GM10248 (cell line): Measurements from ENCODE around the gene NCEH1.
A peak's percentile ranks its signal among the peaks of the same experiment; 100 is the strongest.
"Not testable (repeated sequence)": the region's sequence is repeated elsewhere in the genome, so short reads cannot be mapped to it uniquely, and the experiment has no call there.

Experiments used
- CTCF ChIA-PET: fragments of 300-600 bp; sonication (Branson Sonifier 250); formaldehyde crosslinking; extraction: SDS; loops from one replicate; lab custom pipeline; 2021; ENCODE audit warnings: antibody characterized with exemption; lab: Yijun Ruan, JAX
- POLR2A ChIA-PET: fragments of 350-650 bp; sonication (Branson Sonifier 250); formaldehyde crosslinking; extraction: SDS; loops from one replicate; lab custom pipeline; 2020; ENCODE audit warnings: antibody characterized with exemption; lab: Yijun Ruan, JAX
- DNase-seq: peaks from one replicate; pipeline ENCODE4 v3.0.0; 2012; ENCODE audit errors: extremely low spot score
- CTCF ChIP-seq: IDR thresholded peaks from 2 replicates; pipeline ENCODE4 v1.5.1; 2012; ENCODE audit warnings: mild to moderate bottlenecking, low read depth; ENCODE audit errors: extremely low read depth, missing control alignments, control extremely low read depth

NCEH1 gene

DNA sequence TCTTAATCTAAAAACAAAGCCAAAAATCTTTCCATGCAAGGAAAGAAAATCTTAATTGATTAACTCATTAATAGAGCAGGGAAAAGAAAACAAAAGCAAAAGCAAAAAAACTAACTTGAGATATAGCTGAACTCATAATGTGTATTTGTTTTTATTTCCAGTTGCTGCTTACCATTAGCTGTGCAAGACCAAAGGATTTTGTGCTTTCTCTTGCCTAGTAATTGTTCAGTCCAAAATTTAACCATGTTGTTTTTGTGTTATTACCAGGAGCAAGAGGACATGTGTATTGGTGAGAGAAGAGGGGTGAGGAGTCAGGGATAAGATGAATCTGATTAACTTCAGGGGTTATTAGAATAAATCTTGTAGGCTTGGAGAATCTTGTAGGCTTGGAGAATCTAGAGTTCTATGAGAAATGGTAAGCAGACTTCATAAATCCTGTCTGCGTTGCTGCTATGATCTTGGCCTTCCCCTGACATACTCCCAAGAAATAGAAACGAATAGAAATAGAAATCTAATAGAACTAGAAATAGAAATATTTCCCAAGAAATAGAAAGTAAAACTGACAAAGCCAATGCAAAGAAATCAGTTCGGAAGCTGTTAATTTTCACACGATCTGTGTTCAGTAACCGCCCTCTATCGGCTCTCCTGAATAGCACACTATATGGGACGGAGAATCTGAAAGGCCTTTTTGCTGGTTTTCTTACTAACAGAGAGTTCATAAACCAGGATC is 115.0 kb downstream of the NCEH1 start:
- ChIA-PET POLR2A (interaction anchor here (1.1 kb wide), 1 partner anchor 26 kb away, joined by 3 read pairs; no protein-coding TSS in a partner anchor), CTCF (interaction anchor here (0.8 to 5.7 kb wide), 50 partner anchors 10 to 278 kb away, joined by 3 to 66 read pairs (median 5); no protein-coding TSS in a partner anchor)
- peak; percentile 85 for TF ChIP-seq CTCF
- DNase-seq, result peak; percentile 71

DNA sequence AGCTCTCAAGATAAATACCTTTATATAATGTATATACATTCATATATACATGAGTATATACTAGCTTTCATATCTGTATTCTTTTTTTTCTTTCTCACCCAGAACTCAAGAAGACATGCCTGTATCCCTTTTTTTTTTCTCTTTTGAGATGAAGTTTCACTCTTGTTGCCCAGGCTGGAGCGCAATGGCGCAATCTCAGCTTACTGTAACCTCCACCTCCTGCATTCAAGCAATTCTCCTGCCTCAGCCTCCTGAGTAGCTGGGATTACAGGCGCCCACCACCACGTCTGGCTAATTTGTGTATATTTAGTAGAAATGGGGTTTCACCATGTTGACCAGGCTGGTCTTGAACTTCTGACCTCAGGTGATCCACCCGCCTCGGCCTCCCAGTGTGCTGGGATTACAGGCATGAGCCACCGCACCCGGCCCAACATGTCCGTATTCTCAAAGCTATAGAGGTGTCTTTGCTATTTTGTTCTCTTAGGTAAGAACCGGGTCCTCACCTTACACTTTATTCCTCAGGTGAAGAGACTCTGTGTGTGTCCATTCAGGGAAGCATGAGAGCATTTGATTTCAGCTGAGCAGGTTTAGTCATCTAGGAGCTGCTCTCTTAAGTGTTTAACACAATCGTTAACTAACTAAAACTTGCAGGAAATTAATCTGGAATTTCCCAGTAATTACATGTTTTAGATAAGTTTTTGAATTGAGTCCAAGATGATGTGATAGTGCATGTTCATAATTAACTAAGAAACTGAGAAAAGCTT is 115.8 kb downstream of the NCEH1 start:
- POLR2A ChIA-PET, result interaction anchor here (1.1 kb wide), 1 partner anchor 26 kb away, joined by 3 read pairs; no protein-coding TSS in a partner anchor
- DNase-seq, result not testable (repeated sequence)
- CTCF ChIA-PET, result interaction anchor here (1.0 to 5.7 kb wide), 37 partner anchors 12 to 277 kb away, joined by 3 to 66 read pairs (median 8); no protein-coding TSS in a partner anchor

- CTCF ChIA-PET, result interaction anchor here (1.0 to 5.7 kb wide), 5 partner anchors 14 to 131 kb away, joined by 3 to 66 read pairs (median 21); no protein-coding TSS in a partner anchor
Measured at GRCh38 chr3:172592898-172593669, 117.8 kb downstream of the NCEH1 start.

DNA sequence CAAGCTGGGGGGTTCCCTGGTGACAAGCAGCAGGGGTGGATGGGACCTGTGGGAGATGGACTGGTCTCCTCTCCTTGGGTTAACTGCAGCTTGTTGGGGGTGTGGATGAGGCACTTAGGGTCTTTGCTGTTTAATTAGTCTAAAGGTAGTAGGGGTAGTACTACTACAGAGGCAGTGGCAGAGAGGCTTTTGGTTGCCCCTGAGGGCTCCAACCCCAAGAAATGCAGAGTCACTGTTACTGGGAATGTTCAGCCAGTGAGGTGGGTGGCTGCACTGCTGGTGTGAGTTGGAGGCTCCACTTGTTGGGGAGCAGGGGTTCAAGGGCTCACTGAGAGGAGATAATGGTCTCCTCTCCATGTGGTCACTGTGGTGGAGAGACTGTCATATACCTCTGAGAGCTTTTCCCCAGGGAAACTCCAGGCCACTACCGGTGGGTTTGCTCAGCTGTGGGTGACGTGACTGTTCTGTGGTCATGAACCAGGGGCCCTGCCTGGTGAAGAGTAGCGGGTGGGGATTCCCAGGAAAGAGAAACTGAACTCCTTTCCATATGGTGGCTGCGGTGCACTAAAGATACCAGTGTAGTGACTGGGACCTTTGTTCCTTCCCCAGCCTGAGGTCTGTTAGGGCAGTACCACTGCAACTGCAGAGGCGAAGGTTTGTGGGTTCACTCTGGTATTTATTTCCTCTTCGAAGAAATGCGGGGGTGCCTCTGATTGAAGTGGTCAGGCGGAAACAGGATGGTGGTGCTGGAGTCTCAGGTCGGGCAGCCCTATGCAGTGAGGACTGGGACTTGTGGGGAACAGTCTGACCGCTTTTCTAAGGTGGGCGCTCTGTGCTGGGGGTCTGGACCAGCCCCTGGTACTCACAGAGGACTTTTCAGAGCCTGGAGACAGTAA is 118.7 kb downstream of the NCEH1 start:
- DNase-seq, result peak; percentile 73
- ChIA-PET CTCF (interaction anchor here (1.1 to 5.7 kb wide), 5 partner anchors 11 to 131 kb away, joined by 3 to 66 read pairs (median 4); no protein-coding TSS in a partner anchor), POLR2A (no interaction called here)
- TF ChIP-seq CTCF, result no peak

More at GRCh38 chr3:172592898-172593669, 117.8 kb downstream of the NCEH1 start:
- POLR2A ChIA-PET, result no interaction called here
- TF ChIP-seq CTCF, result no peak
- DNase-seq, result no peak

- POLR2A ChIA-PET, result no interaction called here
- no peak for TF ChIP-seq CTCF
- no peak for DNase-seq
- CTCF ChIA-PET, result interaction anchor here (1.3 to 1.9 kb wide), 3 partner anchors 12 to 130 kb away, joined by 3 to 4 read pairs (median 4); no protein-coding TSS in a partner anchor
Measured at GRCh38 chr3:172591125-172591605, 119.7 kb downstream of the NCEH1 start.

DNA sequence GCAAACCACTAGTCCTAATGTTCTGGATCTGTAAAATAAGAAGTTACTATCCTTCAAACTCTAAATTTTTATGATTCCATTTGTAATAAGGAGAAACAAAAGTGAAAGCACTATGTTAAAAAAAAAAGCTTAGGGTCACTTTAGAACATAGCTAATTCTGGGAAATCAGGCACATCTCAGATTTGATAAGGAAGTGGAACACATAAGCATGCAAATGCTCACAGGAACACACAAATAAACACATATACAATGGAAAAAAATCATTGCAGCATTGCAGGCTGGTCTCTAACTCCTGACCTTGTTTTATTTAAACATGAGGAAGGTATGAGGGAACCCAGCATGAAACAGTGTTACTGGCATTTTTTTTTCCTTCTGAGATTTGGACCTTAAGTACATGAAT is 124.4 kb downstream of the NCEH1 start:
- no peak for TF ChIP-seq CTCF
- DNase-seq, result no peak
- CTCF ChIA-PET, result interaction anchor here (1.2 to 1.3 kb wide), 2 partner anchors 9 to 10 kb away, joined by 3 read pairs; no protein-coding TSS in a partner anchor
- POLR2A ChIA-PET, result no interaction called here
